ENCODE data around the gene STARD5. TPM values are rescaled to one million over a fixed set of nuclear protein-coding genes. Genes with fewer than 3 reads are reported as not detected.

Gene STARD5
- total and polyA plus RNA-seq, 9 of the 15 experiments (the other 6 are each of a cell fraction or from before 2014, with no cell fraction given), result 1.7 to 5.7 (median 2.2) TPM

DNA sequence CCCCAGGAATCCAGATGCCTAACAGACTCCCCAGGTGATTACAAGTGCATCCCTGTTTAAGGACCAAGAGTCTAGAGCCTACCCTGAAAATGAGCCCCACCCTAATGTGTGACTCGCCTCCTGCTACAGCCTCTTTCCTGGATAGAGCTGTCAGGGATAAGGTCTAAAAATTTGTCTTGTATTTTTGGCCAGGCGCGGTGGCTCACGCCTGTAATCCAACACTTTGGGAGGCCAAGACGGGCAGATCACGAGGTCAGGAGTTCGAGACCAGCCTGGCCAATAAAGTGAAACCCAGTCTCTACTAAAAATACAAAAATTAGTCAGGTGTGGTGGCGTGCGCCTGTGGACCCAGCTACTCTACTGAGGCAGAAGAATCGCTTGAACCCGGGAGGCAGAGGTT is 38.8 kb upstream of the STARD5 start (continued):
- TF ChIP-seq, protein P1, sequence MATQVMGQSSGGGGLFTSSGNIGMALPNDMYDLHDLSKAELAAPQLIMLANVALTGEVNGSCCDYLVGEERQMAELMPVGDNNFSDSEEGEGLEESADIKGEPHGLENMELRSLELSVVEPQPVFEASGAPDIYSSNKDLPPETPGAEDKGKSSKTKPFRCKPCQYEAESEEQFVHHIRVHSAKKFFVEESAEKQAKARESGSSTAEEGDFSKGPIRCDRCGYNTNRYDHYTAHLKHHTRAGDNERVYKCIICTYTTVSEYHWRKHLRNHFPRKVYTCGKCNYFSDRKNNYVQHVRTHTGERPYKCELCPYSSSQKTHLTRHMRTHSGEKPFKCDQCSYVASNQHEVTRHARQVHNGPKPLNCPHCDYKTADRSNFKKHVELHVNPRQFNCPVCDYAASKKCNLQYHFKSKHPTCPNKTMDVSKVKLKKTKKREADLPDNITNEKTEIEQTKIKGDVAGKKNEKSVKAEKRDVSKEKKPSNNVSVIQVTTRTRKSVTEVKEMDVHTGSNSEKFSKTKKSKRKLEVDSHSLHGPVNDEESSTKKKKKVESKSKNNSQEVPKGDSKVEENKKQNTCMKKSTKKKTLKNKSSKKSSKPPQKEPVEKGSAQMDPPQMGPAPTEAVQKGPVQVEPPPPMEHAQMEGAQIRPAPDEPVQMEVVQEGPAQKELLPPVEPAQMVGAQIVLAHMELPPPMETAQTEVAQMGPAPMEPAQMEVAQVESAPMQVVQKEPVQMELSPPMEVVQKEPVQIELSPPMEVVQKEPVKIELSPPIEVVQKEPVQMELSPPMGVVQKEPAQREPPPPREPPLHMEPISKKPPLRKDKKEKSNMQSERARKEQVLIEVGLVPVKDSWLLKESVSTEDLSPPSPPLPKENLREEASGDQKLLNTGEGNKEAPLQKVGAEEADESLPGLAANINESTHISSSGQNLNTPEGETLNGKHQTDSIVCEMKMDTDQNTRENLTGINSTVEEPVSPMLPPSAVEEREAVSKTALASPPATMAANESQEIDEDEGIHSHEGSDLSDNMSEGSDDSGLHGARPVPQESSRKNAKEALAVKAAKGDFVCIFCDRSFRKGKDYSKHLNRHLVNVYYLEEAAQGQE (IDR thresholded peaks at IDR 0.05; ENCODE audit: borderline replicate concordance), result no peak
- TF ChIP-seq, protein P1 (CRISPR knock-in tag; IDR thresholded peaks at IDR 0.05; ENCODE audit: low read depth), result no peak
- TF ChIP-seq RFX7 (CRISPR knock-in tag; IDR thresholded peaks at IDR 0.05) (no peak), POLR2H (tag; IDR thresholded peaks at IDR 0.05; ENCODE audit: low read depth) (peak; percentile 75)
